ENCODE data around the gene TUBB4B.

Gene TUBB4B

DNA sequence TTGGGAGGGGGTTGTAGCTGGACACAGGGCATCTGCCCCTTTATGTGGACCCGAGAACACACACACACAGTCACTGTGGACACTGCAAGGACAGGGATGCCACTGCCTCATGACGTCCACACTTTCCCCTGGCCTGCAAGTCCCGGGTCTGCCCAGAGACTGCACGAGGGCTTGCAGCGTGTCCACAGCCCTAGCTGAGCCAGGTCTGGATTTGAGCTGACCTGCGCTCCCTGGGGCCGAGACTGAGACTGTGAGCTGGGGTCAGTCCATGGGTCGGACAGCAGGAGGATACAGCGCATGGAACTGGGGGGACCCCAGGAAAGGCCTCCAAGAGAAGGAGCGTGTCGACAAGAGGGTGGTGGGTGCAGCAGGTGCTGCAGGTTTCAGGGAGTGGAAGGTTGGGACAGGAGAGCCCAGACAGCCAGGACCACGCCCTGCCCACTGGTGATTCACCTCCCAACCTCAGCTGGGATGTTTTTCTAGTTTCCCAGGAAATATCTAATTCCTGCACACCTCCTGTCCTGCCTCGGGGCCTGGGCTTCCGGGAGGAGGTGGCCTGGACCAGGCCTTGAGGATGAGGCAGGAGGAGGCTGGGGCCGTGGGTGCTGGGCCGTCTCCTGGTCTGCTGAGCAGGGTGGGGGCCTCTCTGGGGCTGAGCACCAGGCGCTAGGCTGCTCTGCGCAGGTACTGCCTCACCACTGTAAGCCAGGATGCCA, 14.6 kb upstream of the TUBB4B start:
- no peak for FAIRE-seq

DNA sequence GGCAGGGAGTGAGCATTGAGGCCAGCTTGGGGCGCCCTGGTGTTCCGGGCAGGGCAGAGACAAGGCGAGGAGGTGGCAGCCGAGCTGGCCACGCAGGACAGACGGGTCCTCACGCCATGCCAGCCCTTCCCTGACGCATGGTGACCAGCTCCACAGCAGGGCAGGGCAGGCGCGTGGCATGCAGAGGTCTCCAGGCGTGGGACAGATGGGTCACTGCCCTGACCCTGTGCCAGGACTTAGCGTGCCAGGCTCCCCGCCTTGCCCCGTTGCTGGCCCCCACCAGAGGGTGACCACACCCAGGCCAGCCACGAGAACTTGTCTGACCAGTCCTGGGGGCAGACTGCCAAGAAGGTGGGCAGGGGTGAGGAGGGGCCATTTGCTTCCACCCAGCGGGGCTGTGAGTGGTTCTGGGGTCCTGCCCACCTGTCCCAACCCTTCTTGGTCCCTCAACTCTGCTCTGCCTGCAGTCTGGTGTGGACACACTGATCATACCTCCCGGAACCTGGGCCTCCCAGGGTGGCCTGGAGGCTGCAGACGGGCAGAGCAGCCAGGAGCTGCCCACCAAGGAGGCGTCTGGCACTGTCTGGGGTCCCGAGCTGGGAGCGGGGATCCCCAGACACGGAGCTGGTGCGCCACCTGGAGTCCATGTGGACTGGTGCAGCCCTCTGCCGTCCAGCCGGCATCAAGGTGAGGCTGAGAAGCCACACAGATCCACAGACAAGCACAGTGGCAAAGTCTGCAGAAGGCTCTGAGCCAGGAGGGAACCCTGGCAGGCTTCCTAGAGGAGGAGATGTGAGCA, 13.8 kb upstream of the TUBB4B start, which contains the start of gene RNF224:
Gene RNF224 (plus strand): TSS at position 449 of the 799 bp plus-strand sequence. CDS start 834 bp downstream, outside the sequence.
- FAIRE-seq = peak; percentile 91

DNA sequence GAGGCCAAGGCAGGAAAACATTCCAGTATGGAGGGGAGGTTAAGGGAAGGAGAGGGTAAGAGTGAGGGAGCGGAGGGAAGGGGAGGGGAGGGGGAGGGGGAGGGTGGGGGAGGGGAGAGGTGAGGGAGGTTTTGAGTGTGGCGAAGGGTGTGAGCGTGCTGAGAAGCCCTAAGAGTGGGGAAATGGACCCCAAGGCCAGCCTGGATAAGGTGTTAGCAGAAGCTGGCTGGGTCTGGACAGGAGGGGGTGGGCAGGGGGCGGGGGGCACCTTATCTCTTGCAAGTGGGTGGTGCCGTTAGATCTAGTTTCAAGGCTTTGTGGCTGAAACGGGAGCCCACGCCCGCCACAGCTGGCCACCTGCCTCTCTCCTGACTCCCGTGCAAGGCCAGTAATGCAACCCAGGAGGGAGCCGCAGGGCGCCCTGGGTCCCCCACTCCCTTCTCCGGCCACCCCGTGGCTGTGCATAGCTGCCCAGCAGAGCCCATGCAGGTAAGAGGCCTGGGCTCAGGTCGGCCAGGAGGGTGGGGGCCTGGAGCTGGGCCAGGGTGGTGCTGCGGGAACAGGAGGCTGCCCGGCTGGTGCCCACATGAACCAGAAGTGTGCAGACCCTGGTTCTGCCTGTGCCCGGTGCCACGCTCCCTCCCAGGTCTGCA, 13.1 kb upstream of the TUBB4B start:
- no peak for FAIRE-seq

DNA sequence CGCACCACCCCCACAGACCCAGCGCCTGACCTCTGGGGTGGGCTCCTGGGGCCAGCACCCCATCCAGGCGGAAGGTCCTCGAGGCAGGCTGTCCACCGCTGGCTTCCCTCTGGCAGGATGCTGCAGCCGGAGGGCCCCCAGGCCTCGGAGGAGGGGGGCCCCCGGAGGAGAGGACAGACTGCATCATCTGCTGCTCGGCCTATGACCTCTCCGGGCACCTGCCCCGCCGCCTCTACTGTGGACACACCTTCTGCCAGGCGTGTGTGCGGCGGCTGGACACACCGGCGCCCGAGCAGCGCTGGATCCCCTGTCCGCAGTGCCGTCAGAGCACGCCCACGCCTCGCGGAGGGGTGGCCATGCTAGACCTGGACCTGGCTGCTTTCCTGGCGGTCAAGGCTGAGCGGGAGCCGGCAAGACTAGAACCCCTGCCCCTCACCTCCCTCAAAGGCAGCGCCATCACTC, 12.6 kb upstream of the TUBB4B start:
- no peak for FAIRE-seq

DNA sequence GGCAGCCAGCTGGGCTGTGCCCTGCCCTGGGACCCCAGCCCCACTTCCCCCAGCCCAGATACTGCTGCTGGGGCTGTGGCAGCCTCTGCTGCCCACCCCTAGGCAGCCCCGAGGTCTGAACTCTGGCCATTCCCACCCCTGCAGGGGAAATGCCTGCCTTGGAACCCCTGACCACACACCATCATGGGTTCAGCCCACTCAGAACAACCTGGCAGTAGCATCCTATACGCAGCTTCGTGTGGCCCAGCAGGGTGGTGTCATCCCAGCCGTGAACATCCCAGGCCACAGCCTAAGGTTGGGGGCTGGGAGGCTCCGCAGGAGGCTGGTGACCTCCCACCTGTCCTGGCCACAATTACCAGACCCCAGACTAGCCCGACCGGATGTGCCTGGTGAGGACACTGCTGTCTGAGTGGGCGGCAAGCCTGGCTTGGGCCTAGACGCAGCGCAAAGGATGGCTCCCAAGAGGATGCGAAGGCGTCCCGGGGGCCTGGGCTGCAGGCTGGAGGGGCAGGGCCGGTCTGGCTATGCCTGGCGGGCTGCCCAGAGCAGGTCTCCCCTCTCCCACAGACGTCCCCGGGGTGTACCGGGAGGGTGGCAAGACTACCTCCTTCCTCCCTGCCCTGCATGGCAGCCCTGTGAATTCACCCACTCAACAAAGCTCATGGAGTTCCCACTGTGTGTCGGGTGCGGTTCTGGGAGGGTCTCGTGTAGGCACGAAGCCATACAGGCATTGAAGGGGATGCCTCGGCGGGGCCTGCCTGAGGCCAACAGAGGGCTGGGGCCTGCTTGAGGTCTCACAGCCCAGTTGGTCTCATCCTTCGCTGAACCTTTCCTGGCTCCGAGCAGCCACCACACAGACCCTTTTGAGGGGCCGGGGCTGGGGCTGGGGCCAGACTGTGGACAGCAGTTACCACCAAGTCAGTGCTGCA, 11.9 kb upstream of the TUBB4B start:
- no peak for FAIRE-seq

DNA sequence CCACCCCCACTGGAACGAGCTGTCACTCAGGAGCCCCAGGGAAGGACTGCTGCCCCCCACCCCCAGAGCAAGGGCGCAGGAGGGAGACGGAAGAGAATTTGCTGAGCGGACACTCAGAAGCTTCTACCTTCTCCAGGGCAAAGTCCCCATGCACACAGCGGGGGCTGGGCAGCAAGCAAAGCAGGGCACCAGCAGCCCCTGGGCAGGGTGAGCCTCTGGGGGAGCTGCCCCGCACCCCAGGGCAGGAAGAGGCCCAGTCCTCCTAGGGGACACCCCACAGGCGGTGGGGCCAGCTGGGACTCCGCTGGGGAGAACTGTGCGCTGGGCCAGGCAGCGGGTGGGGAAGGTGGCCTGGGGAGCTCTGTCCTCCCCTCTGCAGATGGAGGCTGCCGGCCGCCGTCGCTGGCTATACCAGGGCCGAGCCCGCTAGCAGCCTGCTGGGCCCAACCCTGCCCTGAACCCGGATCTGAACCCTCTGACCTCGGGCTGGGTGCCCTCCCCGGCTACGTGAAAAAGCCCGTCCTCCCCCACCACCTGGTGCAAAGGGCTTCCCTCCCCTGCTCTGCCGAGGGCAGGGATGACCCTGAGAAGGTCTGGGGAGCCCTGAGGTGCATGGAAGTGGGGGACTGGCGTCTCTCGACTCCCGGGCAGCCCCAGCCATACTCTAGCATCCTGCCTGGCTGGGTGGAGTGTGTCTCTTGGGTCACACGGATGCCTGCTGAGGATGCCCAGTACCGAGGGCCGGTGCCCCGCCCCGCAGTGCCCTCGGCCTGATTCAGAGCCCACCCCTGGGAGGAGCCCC, 11.0 kb upstream of the TUBB4B start:
- FAIRE-seq = no peak

DNA sequence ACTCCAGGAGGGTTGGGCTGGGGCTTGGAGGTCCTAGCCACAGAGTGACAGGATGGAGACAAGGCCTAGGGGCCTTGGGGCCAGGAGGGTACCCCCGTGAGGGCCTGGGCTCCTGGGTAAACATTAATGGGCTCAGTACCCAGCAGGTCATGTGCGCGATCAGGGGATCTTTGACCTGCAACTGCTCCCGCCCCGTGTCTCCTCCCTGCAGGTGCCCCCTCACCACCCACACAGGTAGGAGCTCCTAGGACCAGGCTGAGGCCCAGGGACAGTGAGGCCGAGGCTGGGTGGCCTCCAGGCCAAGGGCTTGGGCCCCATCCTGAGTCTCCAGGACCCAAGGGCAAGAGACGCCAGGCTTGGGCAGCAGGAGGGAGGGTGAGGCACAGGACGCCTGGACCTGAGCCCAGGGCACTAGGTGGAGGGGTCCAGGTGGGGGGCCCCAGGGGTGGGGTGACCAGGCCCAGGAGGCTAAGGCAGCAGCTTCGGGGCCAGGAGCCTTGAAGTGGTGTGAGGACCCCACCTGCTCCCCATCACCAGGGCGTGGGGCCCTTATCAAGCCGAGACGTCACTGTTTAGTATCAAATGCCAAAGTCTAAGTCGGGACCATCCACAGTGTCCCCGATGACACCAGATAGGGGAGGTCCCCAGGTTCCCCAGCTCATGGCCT, 10.2 kb upstream of the TUBB4B start, which contains the start of gene SLC34A3:
Gene SLC34A3 (plus strand): TSS at position 197 of the 667 bp plus-strand sequence. CDS start 802 bp downstream, outside the sequence.
- no peak for FAIRE-seq

DNA sequence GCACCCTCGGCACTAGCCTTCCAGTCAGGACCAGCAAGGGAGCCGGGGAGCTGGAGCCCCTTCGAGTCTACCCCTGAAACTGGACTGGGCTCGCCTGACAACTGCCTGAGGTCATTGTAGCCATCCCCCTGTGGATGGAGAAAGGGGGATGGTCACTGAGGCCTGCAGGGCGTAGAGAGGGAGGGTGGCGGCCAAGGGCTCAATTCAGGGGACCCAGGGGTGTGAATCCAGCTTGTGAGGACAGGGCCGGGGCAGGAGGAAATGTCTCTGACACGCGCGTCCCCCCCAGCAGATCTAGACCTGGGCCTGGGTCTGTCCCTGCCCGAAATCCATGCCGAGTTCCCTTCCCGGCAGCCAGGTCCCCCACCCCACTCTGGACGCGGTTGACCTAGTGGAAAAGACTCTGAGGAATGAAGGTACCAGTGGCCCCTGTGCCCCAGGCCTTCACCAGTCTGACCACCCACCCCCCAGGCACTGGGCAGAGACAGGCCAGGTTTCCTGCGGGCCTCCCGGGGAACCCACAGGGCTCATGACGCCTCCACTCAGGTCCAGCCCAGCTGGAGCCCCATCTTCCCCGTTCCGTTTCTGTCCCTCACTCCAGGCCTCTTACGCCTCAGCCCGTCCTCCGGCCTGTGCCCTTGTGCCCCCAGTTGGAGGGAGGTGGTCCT, 9.6 kb upstream of the TUBB4B start:
- no peak for FAIRE-seq

DNA sequence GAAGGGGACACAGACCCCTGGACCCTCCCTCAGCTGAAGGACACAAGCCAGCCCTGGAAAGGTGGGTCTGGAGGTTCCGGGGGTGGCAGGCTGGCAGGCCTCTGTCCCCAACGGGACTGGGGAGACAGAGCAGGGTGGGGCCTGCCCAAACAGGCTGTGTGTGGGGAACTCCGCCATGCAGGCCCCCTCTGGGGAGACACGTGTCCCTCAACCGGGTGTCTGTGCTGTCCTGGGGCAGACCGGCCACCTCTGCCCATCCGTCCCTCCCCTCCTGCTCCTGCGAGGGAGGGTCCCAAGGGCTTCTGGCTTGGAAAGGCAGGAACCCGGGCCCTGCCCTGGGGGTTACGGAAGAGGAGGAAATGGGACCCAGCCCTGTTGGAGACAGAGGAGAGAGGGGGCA, 9.0 kb upstream of the TUBB4B start:
- FAIRE-seq = no peak

DNA sequence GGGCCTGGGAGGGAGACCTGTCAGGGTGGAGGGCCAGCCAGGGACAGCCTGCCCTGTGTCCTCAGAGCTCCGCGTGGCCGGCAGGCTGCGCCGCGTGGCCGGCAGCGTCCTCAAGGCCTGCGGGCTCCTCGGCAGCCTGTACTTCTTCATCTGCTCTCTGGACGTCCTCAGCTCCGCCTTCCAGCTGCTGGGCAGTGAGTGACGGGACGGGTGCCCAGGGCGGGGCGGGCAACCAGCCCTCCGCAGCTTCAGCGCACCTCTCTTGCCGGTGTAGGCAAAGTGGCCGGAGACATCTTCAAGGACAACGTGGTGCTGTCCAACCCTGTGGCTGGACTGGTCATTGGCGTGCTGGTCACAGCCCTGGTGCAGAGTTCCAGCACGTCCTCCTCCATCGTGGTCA, 8.6 kb upstream of the TUBB4B start:
- no peak for FAIRE-seq

DNA sequence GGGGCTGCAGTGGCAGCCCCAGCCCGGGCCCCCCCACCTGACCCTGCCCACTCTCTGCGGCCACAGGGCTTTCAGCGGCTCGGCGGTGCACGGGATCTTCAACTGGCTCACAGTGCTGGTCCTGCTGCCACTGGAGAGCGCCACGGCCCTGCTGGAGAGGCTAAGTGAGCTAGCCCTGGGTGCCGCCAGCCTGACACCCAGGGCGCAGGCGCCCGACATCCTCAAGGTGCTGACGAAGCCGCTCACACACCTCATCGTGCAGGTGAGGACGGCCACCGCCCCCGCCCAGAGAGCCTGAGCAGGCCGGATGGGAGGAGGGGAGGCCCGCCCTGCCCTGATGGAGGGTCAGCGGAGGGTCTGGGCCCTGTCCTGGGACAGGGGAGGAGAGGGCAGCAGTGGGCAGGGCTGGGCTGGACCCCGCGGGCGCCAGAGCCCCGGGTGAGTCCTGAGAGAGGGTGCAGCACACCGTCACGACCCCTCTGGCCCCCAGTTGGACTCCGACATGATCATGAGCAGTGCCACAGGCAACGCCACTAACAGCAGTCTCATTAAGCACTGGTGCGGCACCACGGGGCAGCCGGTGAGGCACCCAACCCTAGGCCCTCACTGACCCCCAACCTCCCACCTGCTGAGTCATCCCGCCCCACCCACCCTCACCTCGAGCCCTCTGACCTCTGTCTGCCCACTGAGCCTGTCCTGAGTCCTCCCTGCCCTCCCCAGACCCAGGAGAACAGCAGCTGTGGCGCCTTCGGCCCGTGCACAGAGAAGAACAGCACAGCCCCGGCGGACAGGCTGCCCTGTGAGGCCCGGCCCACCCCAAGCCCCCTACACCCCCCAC, 7.7 kb upstream of the TUBB4B start:
- no peak for FAIRE-seq

DNA sequence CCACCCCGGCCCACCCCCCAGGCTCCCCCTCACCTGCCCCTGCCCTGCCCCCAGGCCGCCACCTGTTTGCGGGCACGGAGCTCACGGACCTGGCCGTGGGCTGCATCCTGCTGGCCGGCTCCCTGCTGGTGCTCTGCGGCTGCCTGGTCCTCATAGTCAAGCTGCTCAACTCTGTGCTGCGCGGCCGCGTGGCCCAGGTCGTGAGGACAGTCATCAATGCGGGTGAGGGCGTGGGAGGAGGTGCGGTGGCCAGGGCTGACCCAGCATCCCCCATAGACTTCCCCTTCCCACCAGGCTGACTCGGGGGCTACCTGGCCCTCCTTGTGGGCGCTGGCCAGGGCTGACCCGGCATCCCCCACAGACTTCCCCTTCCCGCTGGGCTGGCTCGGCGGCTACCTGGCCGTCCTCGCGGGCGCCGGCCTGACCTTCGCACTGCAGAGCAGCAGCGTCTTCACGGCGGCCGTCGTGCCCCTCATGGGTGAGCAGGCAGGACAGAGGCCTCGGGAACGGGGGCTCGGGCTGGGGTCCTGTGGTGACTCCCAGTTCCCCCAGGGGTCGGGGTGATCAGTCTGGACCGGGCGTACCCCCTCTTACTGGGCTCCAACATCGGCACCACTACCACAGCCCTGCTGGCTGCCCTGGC, 6.9 kb upstream of the TUBB4B start:
- FAIRE-seq = no peak

DNA sequence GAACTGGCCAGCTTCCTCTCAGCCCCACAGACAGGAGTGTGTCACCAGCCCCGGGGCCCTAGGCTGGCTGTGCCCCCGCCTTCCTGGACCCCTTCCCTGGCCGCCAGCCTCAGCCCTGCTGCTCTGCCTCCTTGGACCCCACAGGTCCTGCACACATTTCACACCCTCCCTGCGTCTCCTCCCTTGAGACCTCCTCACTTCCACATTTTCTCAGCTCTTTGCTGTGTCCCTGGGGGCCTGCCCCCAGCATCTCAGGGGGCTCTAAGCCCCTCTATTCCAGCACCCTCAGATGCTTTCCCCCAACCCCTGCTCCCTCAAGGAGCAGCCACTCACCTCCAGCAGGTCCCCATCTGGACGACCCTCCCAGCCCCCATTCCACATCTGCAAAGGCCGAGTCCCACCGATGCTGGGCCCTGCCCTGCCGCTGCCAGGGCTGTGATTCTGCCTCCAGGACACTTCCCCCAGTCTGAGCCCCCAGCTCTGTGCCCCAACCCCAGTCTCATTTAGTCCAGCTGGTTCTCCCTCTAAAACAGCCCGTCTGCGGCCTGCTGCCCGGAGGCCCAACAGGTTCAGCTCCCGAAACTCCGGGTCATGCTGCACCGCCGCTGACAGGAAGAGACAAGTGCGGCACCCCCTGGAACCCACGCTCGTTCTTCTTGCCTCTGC, 6.2 kb upstream of the TUBB4B start:
- no peak for FAIRE-seq

DNA sequence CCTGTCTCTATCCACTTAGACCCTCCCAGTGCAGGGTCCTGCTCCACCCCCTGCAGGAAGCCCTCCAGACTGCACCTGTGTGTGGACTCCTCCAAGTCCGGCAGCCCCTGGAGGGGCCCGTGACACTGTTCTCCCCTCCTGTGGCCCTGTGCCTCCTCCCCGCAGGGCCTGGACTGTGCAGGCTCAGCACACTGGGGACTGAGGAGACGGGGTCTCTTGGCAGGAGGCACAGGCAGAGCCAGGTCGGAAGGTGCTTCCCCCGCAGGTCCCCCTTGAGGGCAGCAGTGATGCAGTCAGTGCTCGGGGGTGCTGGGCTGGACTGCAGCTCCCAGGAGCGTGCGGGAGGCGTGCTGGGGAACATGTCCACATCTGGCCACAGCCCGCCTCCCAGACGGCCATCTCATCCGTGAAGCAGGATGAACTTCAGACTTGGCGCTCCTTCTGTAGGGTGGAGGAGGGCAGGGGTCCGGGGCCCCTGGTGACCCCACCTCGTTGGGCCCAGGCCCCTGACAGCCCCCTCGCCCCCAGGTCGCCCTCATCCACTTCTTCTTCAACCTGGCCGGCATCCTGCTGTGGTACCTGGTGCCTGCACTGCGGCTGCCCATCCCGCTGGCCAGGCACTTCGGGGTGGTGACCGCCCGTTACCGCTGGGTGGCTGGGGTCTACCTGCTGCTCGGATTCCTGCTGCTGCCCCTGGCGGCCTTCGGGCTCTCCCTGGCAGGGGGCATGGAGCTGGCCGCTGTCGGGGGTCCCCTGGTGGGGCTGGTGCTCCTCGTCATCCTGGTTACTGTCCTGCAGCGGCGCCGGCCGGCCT, 5.5 kb upstream of the TUBB4B start:
- FAIRE-seq = no peak

DNA sequence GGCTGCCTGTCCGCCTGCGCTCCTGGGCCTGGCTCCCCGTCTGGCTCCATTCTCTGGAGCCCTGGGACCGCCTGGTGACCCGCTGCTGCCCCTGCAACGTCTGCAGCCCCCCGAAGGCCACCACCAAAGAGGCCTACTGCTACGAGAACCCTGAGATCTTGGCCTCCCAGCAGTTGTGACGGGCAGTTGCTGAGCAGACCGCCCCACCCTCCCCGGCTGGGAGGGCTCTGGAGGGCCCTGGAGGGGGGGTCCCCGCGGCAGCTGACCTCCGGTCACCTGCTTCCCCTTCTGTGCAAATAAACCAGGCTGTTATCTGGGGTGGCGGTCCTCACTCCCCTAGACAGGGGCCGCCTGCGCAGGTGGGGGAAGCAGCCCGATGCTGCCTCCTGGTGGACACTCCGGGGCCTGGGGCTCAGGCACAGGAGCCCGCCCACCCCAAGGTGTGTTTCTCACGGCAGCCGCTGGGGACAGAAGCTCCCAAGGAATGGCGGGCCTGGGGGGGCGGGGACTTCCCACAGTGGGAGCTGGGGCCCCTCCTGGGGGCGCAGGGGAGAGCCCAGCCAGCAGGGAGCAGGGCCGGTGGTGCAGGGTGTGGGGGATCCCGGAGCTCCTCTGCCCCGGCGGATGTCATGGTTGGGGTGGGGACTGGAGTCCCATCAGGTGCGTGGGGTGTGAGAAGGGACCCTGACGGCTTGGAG, 4.7 kb upstream of the TUBB4B start:
- FAIRE-seq = no peak

DNA sequence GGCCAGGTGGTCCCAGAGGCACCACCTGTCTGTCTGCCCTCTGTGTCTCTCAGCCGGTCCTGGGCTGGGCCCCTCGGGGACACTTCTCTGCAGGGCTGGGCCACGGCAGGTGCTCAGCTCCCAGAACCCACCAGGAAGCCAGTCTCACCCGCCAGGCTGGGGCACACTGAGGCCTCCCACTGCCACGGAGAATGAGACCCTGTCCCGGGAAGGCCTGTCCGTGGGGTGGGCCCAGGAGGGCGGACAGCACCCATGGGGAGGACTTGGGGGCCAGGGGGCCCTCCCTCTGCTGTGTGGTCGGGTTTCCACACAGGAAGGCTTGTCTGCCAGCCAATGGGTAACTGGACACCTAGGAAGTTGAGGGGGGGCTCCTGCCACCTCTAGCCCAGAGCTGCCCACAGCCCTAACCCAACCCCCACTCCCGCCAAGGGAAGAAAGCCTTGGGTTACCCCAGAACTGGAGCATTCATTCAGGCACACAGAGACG, 4.1 kb upstream of the TUBB4B start:
- FAIRE-seq = no peak
